KOPT-K1 (cell line): ENCODE results near the gene ARL2.

ENCODE experiments used
- H3K27ac ChIP-seq: fragments of 200-600 bp; sonication (generic); 2 replicates; pipeline ENCODE4 v1.5.1; 2016; ENCODE audit warnings: antibody characterized with exemption, mild to moderate bottlenecking, low read depth, low read length; ENCODE audit not compliant: poor library complexity, severe bottlenecking
- H3K36me3 ChIP-seq: fragments of 200-600 bp; sonication (generic); 2 replicates; pipeline ENCODE4 v1.5.1; 2017; ENCODE audit warnings: antibody characterized with exemption, mild to moderate bottlenecking, low read length, moderate library complexity; ENCODE audit not compliant: insufficient read depth
- H3K9me3 ChIP-seq: fragments of 200-600 bp; sonication (generic); 2 replicates; pipeline ENCODE4 v1.5.1; 2017; ENCODE audit warnings: antibody characterized with exemption, low read length, mild to moderate bottlenecking; ENCODE audit not compliant: insufficient read depth, poor library complexity, severe bottlenecking

ARL2 gene

GRCh38 chr11:65051398-65051858, 37.5 kb downstream of the ARL2 start:
- peaks cover 9% of the 10 kb centered on the region; the same call in 1 of the 2 replicates for H3K36me3 ChIP-seq
- no peaks in the 10 kb centered on the region for H3K9me3 ChIP-seq
- H3K27ac ChIP-seq: no peak overlapping the region

GRCh38 chr11:65053827-65054508, 40.0 kb downstream of the ARL2 start:
- Histone ChIP-seq H3K36me3 (no peaks in the 10 kb centered on the region), H3K9me3 (no peaks in the 10 kb centered on the region), H3K27ac (no peak overlapping the region)

GRCh38 chr11:65055538-65055937, 41.6 kb downstream of the ARL2 start:
- H3K27ac ChIP-seq: no peak overlapping the region
- no peaks in the 10 kb centered on the region for H3K36me3 ChIP-seq
- H3K9me3 ChIP-seq: no peaks in the 10 kb centered on the region

- H3K9me3 ChIP-seq: no peaks in the 10 kb centered on the region
- no peaks in the 10 kb centered on the region for H3K36me3 ChIP-seq
- H3K27ac ChIP-seq: no peak overlapping the region
Observed at GRCh38 chr11:65056999-65057398, 43.0 kb downstream of the ARL2 start.

- Histone ChIP-seq H3K36me3 (no peaks in the 10 kb centered on the region), H3K27ac (no peak overlapping the region), H3K9me3 (no peaks in the 10 kb centered on the region)
Observed at GRCh38 chr11:65057526-65057925, 43.6 kb downstream of the ARL2 start.

- H3K27ac ChIP-seq: no peak overlapping the region
- no peaks in the 10 kb centered on the region for H3K9me3 ChIP-seq
- H3K36me3 ChIP-seq: no peaks in the 10 kb centered on the region
Observed at GRCh38 chr11:65058012-65058411, 44.1 kb downstream of the ARL2 start.

GRCh38 chr11:65058419-65059054, 44.6 kb downstream of the ARL2 start, which contains the start of gene NAALADL1:
NAALADL1 (minus strand) TSS chr11:65058553; CDS start chr11:65058521, 32 bp downstream.
- Histone ChIP-seq H3K36me3 (no peaks in the 10 kb centered on the region), H3K27ac (no peak within 1 kb of the TSS), H3K9me3 (no peaks in the 10 kb centered on the region)

- no peaks in the 10 kb centered on the region for H3K9me3 ChIP-seq
- H3K27ac ChIP-seq: no peak overlapping the region
- H3K36me3 ChIP-seq: no peaks in the 10 kb centered on the region
Observed at GRCh38 chr11:65059523-65059922, 45.6 kb downstream of the ARL2 start.

GRCh38 chr11:65059959-65060824, 46.2 kb downstream of the ARL2 start:
- H3K9me3 ChIP-seq: no peaks in the 10 kb centered on the region
- no peak overlapping the region for H3K27ac ChIP-seq

GRCh38 chr11:65060913-65061408, 47.0 kb downstream of the ARL2 start:
- Histone ChIP-seq H3K27ac (no peak overlapping the region), H3K36me3 (no peaks in the 10 kb centered on the region), H3K9me3 (no peaks in the 10 kb centered on the region)

More at GRCh38 chr11:65059959-65060824, 46.2 kb downstream of the ARL2 start:
- H3K36me3 ChIP-seq: no peaks in the 10 kb centered on the region

- H3K27ac ChIP-seq: no peak overlapping the region
- no peaks in the 10 kb centered on the region for H3K9me3 ChIP-seq
- H3K36me3 ChIP-seq: no peaks in the 10 kb centered on the region
Observed at GRCh38 chr11:65063532-65063931, 49.6 kb downstream of the ARL2 start.

GRCh38 chr11:65064847-65065240, 50.9 kb downstream of the ARL2 start:
- no peak overlapping the region for H3K27ac ChIP-seq
- no peaks in the 10 kb centered on the region for H3K36me3 ChIP-seq
- H3K9me3 ChIP-seq: no peaks in the 10 kb centered on the region

- no peaks in the 10 kb centered on the region for H3K36me3 ChIP-seq
- no peaks in the 10 kb centered on the region for H3K9me3 ChIP-seq
- H3K27ac ChIP-seq: no peak overlapping the region
Observed at GRCh38 chr11:65065851-65066250, 51.9 kb downstream of the ARL2 start.

GRCh38 chr11:65066315-65066714, 52.4 kb downstream of the ARL2 start:
- Histone ChIP-seq H3K36me3 (no peaks in the 10 kb centered on the region), H3K27ac (no peak overlapping the region), H3K9me3 (no peaks in the 10 kb centered on the region)

GRCh38 chr11:65066805-65067291, 52.9 kb downstream of the ARL2 start:
- H3K36me3 ChIP-seq: no peaks in the 10 kb centered on the region
- H3K27ac ChIP-seq: no peak overlapping the region
- no peaks in the 10 kb centered on the region for H3K9me3 ChIP-seq
